ENCODE data around the gene CD44.

Gene CD44

GRCh38 chr11:35099278-35100012, 39.5 kb upstream of the CD44 start:
- DNase-seq (ENCODE audit: extremely low spot score), result no peak

GRCh38 chr11:35100013-35100383, 39.0 kb upstream of the CD44 start:
- no peak for DNase-seq (ENCODE audit: extremely low spot score)
- ChIA-PET CTCF (interaction anchor here (1.1 to 1.4 kb wide), 2 partner anchors 12 to 17 kb away, joined by 3 to 4 read pairs; no protein-coding TSS in a partner anchor), POLR2A (no interaction called here)

More at GRCh38 chr11:35099278-35100012, 39.5 kb upstream of the CD44 start:
- TF ChIP-seq CTCF (IDR thresholded peaks at IDR 0.05; ENCODE audit: control extremely low read depth, extremely low read depth, low read depth, missing control alignments), result no peak
- POLR2A ChIA-PET, result no interaction called here
- CTCF ChIA-PET, result no interaction called here

GRCh38 chr11:35101223-35101622, 37.7 kb upstream of the CD44 start:
- TF ChIP-seq CTCF (IDR thresholded peaks at IDR 0.05; ENCODE audit: control extremely low read depth, extremely low read depth, low read depth, missing control alignments), result no peak
- CTCF ChIA-PET, result interaction anchor here (1.1 to 1.9 kb wide), 6 partner anchors 11 to 85 kb away, joined by 3 to 8 read pairs (median 4); partner anchors contain the start of gene CD44
- POLR2A ChIA-PET, result no interaction called here
- no peak for DNase-seq (ENCODE audit: extremely low spot score)

More at GRCh38 chr11:35100013-35100383, 39.0 kb upstream of the CD44 start:
- no peak for TF ChIP-seq CTCF (IDR thresholded peaks at IDR 0.05; ENCODE audit: control extremely low read depth, extremely low read depth, low read depth, missing control alignments)

- CTCF ChIA-PET, result interaction anchor here (0.9 to 1.9 kb wide), 9 partner anchors 11 to 289 kb away, joined by 3 to 7 read pairs (median 4); partner anchors contain the start of gene CD44
- POLR2A ChIA-PET, result no interaction called here
- TF ChIP-seq CTCF (IDR thresholded peaks at IDR 0.05; ENCODE audit: control extremely low read depth, extremely low read depth, low read depth, missing control alignments), result no peak
- no peak for DNase-seq (ENCODE audit: extremely low spot score)
Measured at GRCh38 chr11:35102267-35102666, 36.7 kb upstream of the CD44 start.

GRCh38 chr11:35103366-35104208, 35.4 kb upstream of the CD44 start:
- CTCF ChIA-PET, result interaction anchor here (0.8 to 1.6 kb wide), 7 partner anchors 9 to 135 kb away, joined by 3 to 6 read pairs (median 4); no protein-coding TSS in a partner anchor
- POLR2A ChIA-PET, result no interaction called here
- DNase-seq (ENCODE audit: extremely low spot score), result no peak
- TF ChIP-seq CTCF (IDR thresholded peaks at IDR 0.05; ENCODE audit: control extremely low read depth, extremely low read depth, low read depth, missing control alignments), result no peak

GRCh38 chr11:35104655-35105054, 34.3 kb upstream of the CD44 start:
- no peak for TF ChIP-seq CTCF (IDR thresholded peaks at IDR 0.05; ENCODE audit: control extremely low read depth, extremely low read depth, low read depth, missing control alignments)
- DNase-seq (ENCODE audit: extremely low spot score), result no peak
- POLR2A ChIA-PET, result no interaction called here
- CTCF ChIA-PET, result interaction anchor here (0.9 to 1.6 kb wide), 4 partner anchors 12 to 134 kb away, joined by 3 to 5 read pairs (median 4); no protein-coding TSS in a partner anchor

Measured in GM10248 (cell line).